BLaER1 treated with 17β-estradiol and CSF1 and Interleukin-3, amounts not matched to agents 10 nM and 100 nM (cell line): ENCODE data around the gene NHLH1.
A peak's percentile ranks its signal among the peaks of the same experiment; 100 is the strongest.

Experiments
- H3K27ac ChIP-seq, 11 experiments: shearing (Covaris generic); formaldehyde crosslinking; 2 replicates each; pipeline ENCODE4 v1.8.1; 2022
- H3K27me3 ChIP-seq, 11 experiments: shearing (Covaris generic); formaldehyde crosslinking; 2 replicates each; pipeline ENCODE4 v1.8.1; 2022
- H3K36me3 ChIP-seq, 11 experiments: shearing (Covaris generic); formaldehyde crosslinking; 2 replicates each; pipeline ENCODE4 v1.8.1; 2022
- H3K4me1 ChIP-seq, 10 experiments: shearing (Covaris generic); formaldehyde crosslinking; 2 replicates each; pipeline ENCODE4 v1.8.1; 2022
- H3K4me2 ChIP-seq, 11 experiments: shearing (Covaris generic); formaldehyde crosslinking; 2 replicates each; pipeline ENCODE4 v1.8.1; 2022
- H3K4me3 ChIP-seq, 10 experiments: shearing (Covaris generic); formaldehyde crosslinking; 2 replicates each; pipeline ENCODE4 v1.8.1; 2022
- H3K9ac ChIP-seq, 11 experiments: shearing (Covaris generic); formaldehyde crosslinking; 2 replicates each; pipeline ENCODE4 v1.8.1; 2022
- H3K9me3 ChIP-seq, 11 experiments: shearing (Covaris generic); formaldehyde crosslinking; replicated peaks in 1 of 11; 2 replicates each; pipeline ENCODE4 v1.8.1; 2022
- H4K20me1 ChIP-seq, 11 experiments: shearing (Covaris generic); formaldehyde crosslinking; 2 replicates each; pipeline ENCODE4 v1.8.1; 2022
- Cebpa-rat ChIP-seq, 11 experiments: shearing (Covaris generic); IDR thresholded peaks; 2 replicates each; pipeline ENCODE4 v1.8.1; 2022

NHLH1 gene

GRCh38 chr1:160352555-160352954 lies 14.3 kb upstream of the NHLH1 start:
- no peak for TF ChIP-seq Cebpa-rat (IDR thresholded peaks at IDR 0.05)
- Histone ChIP-seq H3K4me3 (no peak overlapping the region), H4K20me1 (peaks cover 0 to 22% (median 0%) of the 10 kb centered on the region in 11 experiments; a peak in 4 of 22 replicates), H3K4me2 (no peak overlapping the region), H3K27ac (no peak overlapping the region), H3K9ac (no peak overlapping the region), H3K9me3 (no peaks in the 10 kb centered on the region), H3K4me1 (peaks cover 1 to 12% (median 7%) of the 10 kb centered on the region in 10 experiments; a peak in 19 of 20 replicates), H3K27me3 (no peaks in the 10 kb centered on the region), H3K36me3 (peaks cover 99 to 100% (median 100%) of the 10 kb centered on the region in 11 experiments)

GRCh38 chr1:160353223-160353622 lies 13.6 kb upstream of the NHLH1 start:
- H3K4me2 ChIP-seq = no peak overlapping the region
- peaks cover 100% of the 10 kb centered on the region in 11 experiments for H3K36me3 ChIP-seq
- H3K9ac ChIP-seq = no peak overlapping the region
- H3K27ac ChIP-seq = no peak overlapping the region
- no peak overlapping the region for H3K4me3 ChIP-seq
- H3K27me3 ChIP-seq = no peaks in the 10 kb centered on the region
- H3K9me3 ChIP-seq = no peaks in the 10 kb centered on the region
- peaks cover 0 to 8% (median under 1%) of the 10 kb centered on the region in 10 experiments; a peak in 5 of 20 replicates for H3K4me1 ChIP-seq
- H4K20me1 ChIP-seq = peaks cover 0 to 22% (median 0%) of the 10 kb centered on the region in 11 experiments; a peak in 4 of 22 replicates
- no peak for TF ChIP-seq Cebpa-rat (IDR thresholded peaks at IDR 0.05)

GRCh38 chr1:160354388-160354985 lies 12.4 kb upstream of the NHLH1 start:
- Histone ChIP-seq H3K9me3 (no peaks in the 10 kb centered on the region), H3K9ac (no peak overlapping the region), H3K36me3 (peaks cover 94 to 100% (median 100%) of the 10 kb centered on the region in 11 experiments), H3K27me3 (no peaks in the 10 kb centered on the region), H3K4me3 (no peak overlapping the region), H4K20me1 (peaks cover 0 to 22% (median 0%) of the 10 kb centered on the region in 11 experiments; a peak in 4 of 22 replicates), H3K4me1 (peaks cover 0 to 9% (median 3%) of the 10 kb centered on the region in 10 experiments; a peak in 15 of 20 replicates), H3K4me2 (no peak overlapping the region), H3K27ac (no peak overlapping the region)
- no peak for TF ChIP-seq Cebpa-rat (IDR thresholded peaks at IDR 0.05)

- no peak overlapping the region for H3K4me3 ChIP-seq
- H3K4me2 ChIP-seq = no peak overlapping the region
- H4K20me1 ChIP-seq = peaks cover 0 to 18% (median 0%) of the 10 kb centered on the region in 11 experiments; a peak in 5 of 22 replicates
- H3K9ac ChIP-seq = no peak overlapping the region
- no peaks in the 10 kb centered on the region for H3K27me3 ChIP-seq
- peaks cover 26 to 32% (median 31%) of the 10 kb centered on the region in 10 experiments for H3K4me1 ChIP-seq
- peak overlapping the region in 1 of 11 experiments; percentile 8; a peak in 1 of 22 replicates for H3K27ac ChIP-seq
- H3K36me3 ChIP-seq = peaks cover 65 to 94% (median 85%) of the 10 kb centered on the region in 11 experiments
- no peak for TF ChIP-seq Cebpa-rat (IDR thresholded peaks at IDR 0.05)
- H3K9me3 ChIP-seq = no peaks in the 10 kb centered on the region
Measured at GRCh38 chr1:160357286-160358002, 9.4 kb upstream of the NHLH1 start.

- H3K4me3 ChIP-seq = no peak overlapping the region
- H4K20me1 ChIP-seq = peaks cover 0 to 18% (median 0%) of the 10 kb centered on the region in 11 experiments; a peak in 5 of 22 replicates
- H3K4me1 ChIP-seq = peaks cover 27 to 38% (median 37%) of the 10 kb centered on the region in 10 experiments
- no peaks in the 10 kb centered on the region for H3K27me3 ChIP-seq
- H3K9ac ChIP-seq = no peak overlapping the region
- no peak overlapping the region for H3K4me2 ChIP-seq
- H3K36me3 ChIP-seq = peaks cover 58 to 88% (median 79%) of the 10 kb centered on the region in 11 experiments
- TF ChIP-seq Cebpa-rat (IDR thresholded peaks at IDR 0.05) = no peak
- no peak overlapping the region for H3K27ac ChIP-seq
- no peaks in the 10 kb centered on the region for H3K9me3 ChIP-seq
Measured at GRCh38 chr1:160358073-160358472, 8.8 kb upstream of the NHLH1 start.

GRCh38 chr1:160359559-160360226 lies 7.2 kb upstream of the NHLH1 start:
- H3K9ac ChIP-seq = no peak overlapping the region; a peak in 2 of 22 replicates
- no peaks in the 10 kb centered on the region for H3K27me3 ChIP-seq
- peaks cover 27 to 41% (median 37%) of the 10 kb centered on the region in 10 experiments for H3K4me1 ChIP-seq
- peak overlapping the region in 3 of 11 experiments; percentile 8 to 52 (median 23); a peak in 3 of 22 replicates for H3K27ac ChIP-seq
- peaks cover 0 to 10% (median 0%) of the 10 kb centered on the region in 11 experiments; a peak in 3 of 22 replicates for H4K20me1 ChIP-seq
- peaks cover 42 to 72% (median 62%) of the 10 kb centered on the region in 11 experiments for H3K36me3 ChIP-seq
- no peak for TF ChIP-seq Cebpa-rat (IDR thresholded peaks at IDR 0.05)
- H3K4me3 ChIP-seq = no peak overlapping the region
- peak overlapping the region in 9 of 11 experiments; percentile 1 to 74 (median 66); a peak in 16 of 22 replicates for H3K4me2 ChIP-seq
- no peaks in the 10 kb centered on the region for H3K9me3 ChIP-seq

- no peaks in the 10 kb centered on the region for H3K27me3 ChIP-seq
- peaks cover 37 to 66% (median 57%) of the 10 kb centered on the region in 11 experiments for H3K36me3 ChIP-seq
- peaks cover 27 to 41% (median 37%) of the 10 kb centered on the region in 10 experiments for H3K4me1 ChIP-seq
- peaks cover 0 to 8% (median 0%) of the 10 kb centered on the region in 11 experiments; a peak in 3 of 22 replicates for H4K20me1 ChIP-seq
- no peak overlapping the region for H3K4me3 ChIP-seq
- TF ChIP-seq Cebpa-rat (IDR thresholded peaks at IDR 0.05) = no peak
- peak overlapping the region in 1 of 11 experiments; percentile 22; a peak in 1 of 22 replicates for H3K9ac ChIP-seq
- H3K9me3 ChIP-seq = no peaks in the 10 kb centered on the region
- peak overlapping the region in 9 of 11 experiments; percentile 1 to 74 (median 66); a peak in 17 of 22 replicates for H3K4me2 ChIP-seq
- peak overlapping the region in 6 of 11 experiments; percentile 10 to 52 (median 26); a peak in 10 of 22 replicates for H3K27ac ChIP-seq
Measured at GRCh38 chr1:160360227-160360695, 6.6 kb upstream of the NHLH1 start.

- Histone ChIP-seq H3K27me3 (no peaks in the 10 kb centered on the region), H3K36me3 (peaks cover 27 to 56% (median 47%) of the 10 kb centered on the region in 11 experiments), H3K27ac (peak overlapping the region in 5 of 11 experiments; percentile 31 to 70 (median 48); a peak in 7 of 22 replicates), H3K9me3 (no peaks in the 10 kb centered on the region), H3K4me1 (peaks cover 27 to 41% (median 37%) of the 10 kb centered on the region in 10 experiments), H3K9ac (peak overlapping the region in 2 of 11 experiments; percentile 13 to 32; a peak in 1 of 22 replicates), H3K4me2 (peak overlapping the region in 9 of 11 experiments; percentile 41 to 75 (median 68); a peak in 18 of 22 replicates), H4K20me1 (peaks cover 0 to 8% (median 0%) of the 10 kb centered on the region in 11 experiments; a peak in 3 of 22 replicates), H3K4me3 (no peak overlapping the region)
- no peak for TF ChIP-seq Cebpa-rat (IDR thresholded peaks at IDR 0.05)
Measured at GRCh38 chr1:160361199-160361598, 5.7 kb upstream of the NHLH1 start.
